NK-92 (cell line): ENCODE results near the gene ZBTB21.
"Not testable (repeated sequence)": the region's sequence is repeated elsewhere in the genome, so short reads cannot be mapped to it uniquely, and the experiment has no call there.

Source experiments
- DNase-seq: peaks from one replicate; lab custom pipeline; 2025; ENCODE audit not compliant: unreplicated experiment; lab: John Stamatoyannopoulos, UW

The ZBTB21 gene

GRCh38 chr21:41971891-41972290, 38.3 kb downstream of the ZBTB21 start:
- DNase-seq: no peak

- DNase-seq: no peak
Measured at GRCh38 chr21:41970751-41971653, 39.2 kb downstream of the ZBTB21 start.

- DNase-seq: no peak
Measured at GRCh38 chr21:41970106-41970391, 40.1 kb downstream of the ZBTB21 start.

- no peak for DNase-seq
Measured at GRCh38 chr21:41967708-41968107, 42.5 kb downstream of the ZBTB21 start.

GRCh38 chr21:41966872-41967621, 43.1 kb downstream of the ZBTB21 start:
- DNase-seq: no peak

GRCh38 chr21:41966041-41966833, 43.9 kb downstream of the ZBTB21 start:
- DNase-seq: no peak

- DNase-seq: no peak
Measured at GRCh38 chr21:41965461-41966013, 44.6 kb downstream of the ZBTB21 start.

- DNase-seq: no peak
Measured at GRCh38 chr21:41965045-41965444, 45.1 kb downstream of the ZBTB21 start.

- no peak for DNase-seq
Measured at GRCh38 chr21:41964171-41964570, 46.0 kb downstream of the ZBTB21 start.

- no peak for DNase-seq
Measured at GRCh38 chr21:41962425-41962966, 47.7 kb downstream of the ZBTB21 start.

- DNase-seq: no peak
Measured at GRCh38 chr21:41961753-41962152, 48.4 kb downstream of the ZBTB21 start.

- DNase-seq: no peak
Measured at GRCh38 chr21:41961282-41961701, 48.9 kb downstream of the ZBTB21 start.

- DNase-seq: no peak
Measured at GRCh38 chr21:41960386-41960785, 49.8 kb downstream of the ZBTB21 start.

GRCh38 chr21:41959697-41960096, 50.5 kb downstream of the ZBTB21 start:
- DNase-seq: not testable (repeated sequence)

GRCh38 chr21:41958886-41959563, 51.1 kb downstream of the ZBTB21 start:
- DNase-seq: no peak

GRCh38 chr21:41957991-41958766, 52.0 kb downstream of the ZBTB21 start:
- DNase-seq: no peak

GRCh38 chr21:41956926-41957729, 53.0 kb downstream of the ZBTB21 start:
- no peak for DNase-seq

GRCh38 chr21:41955516-41955915, 54.6 kb downstream of the ZBTB21 start:
- no peak for DNase-seq
